PFSK-1 (cell line): ENCODE measurements around the gene KRT73.

Experiments used
- FOXP2 ChIP-seq: optimal IDR thresholded peaks from 2 replicates; pipeline ENCODE3; 2011; ENCODE audit warnings: borderline replicate concordance, control low read depth, inconsistent platforms; ENCODE audit not compliant: insufficient read depth; ENCODE audit errors: extremely low read length, extremely low read depth
- POLR2AphosphoS5 ChIP-seq: IDR thresholded peaks from 2 replicates; pipeline ENCODE4 v1.6.1; 2012; ENCODE audit warnings: low read depth, mild to moderate bottlenecking, control low read depth, low read length, moderate library complexity
- REST ChIP-seq, 2 experiments: IDR thresholded peaks; 2 replicates each; pipeline versions ENCODE4 v1.6.1 to v1.8.0; 2011 to 2012; ENCODE audit warnings: low read depth in 2 of 2, low read length in 2 of 2, control low read depth in 1 of 2, inconsistent platforms in 1 of 2, mild to moderate bottlenecking in 1 of 2, moderate library complexity in 1 of 2; ENCODE audit not compliant: insufficient read depth in 1 of 2
- SIN3A ChIP-seq: IDR thresholded peaks from 2 replicates; pipeline ENCODE4 v1.6.1; 2012; ENCODE audit warnings: mild to moderate bottlenecking, low read length, moderate library complexity, borderline replicate concordance; ENCODE audit not compliant: insufficient read depth
- TAF1 ChIP-seq: IDR thresholded peaks from 2 replicates; pipeline ENCODE4 v1.6.1; 2012; ENCODE audit warnings: low read length, control low read depth, borderline replicate concordance; ENCODE audit not compliant: insufficient read depth

GRCh38 chr12:52647601-52648000, 29.2 kb upstream of the KRT73 start:
- TF ChIP-seq POLR2AphosphoS5 (no peak), TAF1 (no peak), FOXP2 (no peak), REST (IDR thresholded peaks at IDR 0.05; ENCODE audit: insufficient read depth in 1 of 2, low read depth in 2 of 2, low read length in 2 of 2) (no peak), SIN3A (no peak)
